ENCODE measurements around the gene GMDS. TPM values are rescaled to one million over a fixed set of nuclear protein-coding genes. Genes with fewer than 3 reads are reported as not detected.

The GMDS gene
- polyA plus RNA-seq, 1 of the 3 experiments (the other 2 are of a cell fraction): 12.3 TPM

DNA sequence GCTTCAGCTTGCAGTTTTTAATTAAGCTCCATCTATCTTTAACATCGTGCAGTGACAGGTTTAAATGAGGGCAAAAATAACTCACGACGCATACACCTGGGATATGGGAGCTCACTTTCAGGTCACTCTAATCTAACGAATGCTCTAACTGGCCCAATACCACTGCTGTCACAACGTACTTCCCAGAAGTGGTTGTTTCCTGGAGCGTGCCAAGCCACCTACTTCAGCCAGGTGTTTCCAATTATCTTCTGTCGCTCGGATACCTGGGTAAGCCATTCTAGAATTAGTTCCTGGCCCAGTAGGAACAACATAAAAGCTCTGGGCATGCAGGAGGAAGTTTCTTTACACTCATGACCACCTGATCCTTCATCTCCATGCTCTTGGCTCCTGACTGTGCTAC, 488.3 kb downstream of the GMDS start:
- DNase-seq: no peak
- no peaks in the 10 kb centered on the region for H3K36me3 ChIP-seq (replicated peaks in 1 of 2; ENCODE audit: control insufficient read depth in 1 of 2, insufficient read depth in 2 of 2, low read length in 1 of 2)
- H2AFZ ChIP-seq (ENCODE audit: low read depth): no peak overlapping the region
- POLR2A ChIA-PET: interaction anchor here (0.8 kb wide), 1 partner anchor 10 kb away, joined by 3 read pairs; no protein-coding TSS in a partner anchor
- no peaks in the 10 kb centered on the region for H3K79me2 ChIP-seq (ENCODE audit: insufficient read depth)
- H3K4me1 ChIP-seq (ENCODE audit: control insufficient read depth in 1 of 2, insufficient read depth in 2 of 2, low read depth in 1 of 2, low read length in 1 of 2): peaks cover 0 to 8% of the 10 kb centered on the region in 2 experiments; a peak in 2 of 4 replicates
- H3K4me3 ChIP-seq (ENCODE audit: low read depth in 2 of 2, low read length in 1 of 2): no peak overlapping the region
- no peaks in the 10 kb centered on the region for H3K9me3 ChIP-seq
- H3K27me3 ChIP-seq (ENCODE audit: insufficient read depth): no peaks in the 10 kb centered on the region
- no peaks in the 10 kb centered on the region for H3F3A ChIP-seq (replicated peaks; ENCODE audit: insufficient read depth)
- no peak overlapping the region for H3K9ac ChIP-seq
- WGBS (ENCODE audit: low lambda C conversion rate): 80% methylated on average over 8 of the region's 8 CpGs
- TF ChIP-seq, protein P1, sequence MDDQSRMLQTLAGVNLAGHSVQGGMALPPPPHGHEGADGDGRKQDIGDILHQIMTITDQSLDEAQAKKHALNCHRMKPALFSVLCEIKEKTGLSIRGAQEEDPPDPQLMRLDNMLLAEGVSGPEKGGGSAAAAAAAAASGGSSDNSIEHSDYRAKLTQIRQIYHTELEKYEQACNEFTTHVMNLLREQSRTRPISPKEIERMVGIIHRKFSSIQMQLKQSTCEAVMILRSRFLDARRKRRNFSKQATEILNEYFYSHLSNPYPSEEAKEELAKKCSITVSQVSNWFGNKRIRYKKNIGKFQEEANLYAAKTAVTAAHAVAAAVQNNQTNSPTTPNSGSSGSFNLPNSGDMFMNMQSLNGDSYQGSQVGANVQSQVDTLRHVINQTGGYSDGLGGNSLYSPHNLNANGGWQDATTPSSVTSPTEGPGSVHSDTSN (IDR thresholded peaks at IDR 0.05): no peak
- TF ChIP-seq FOSL2 (IDR thresholded peaks at IDR 0.05; ENCODE audit: borderline replicate concordance, low read depth) (no peak), TCF12 (IDR thresholded peaks at IDR 0.05) (no peak), CHD2 (IDR thresholded peaks at IDR 0.05; ENCODE audit: low read length, partially characterized antibody) (no peak), MXI1 (IDR thresholded peaks at IDR 0.05; ENCODE audit: low read depth, low read length) (no peak), GABPA (IDR thresholded peaks at IDR 0.05; ENCODE audit: low read depth) (no peak), NFIC (IDR thresholded peaks at IDR 0.05; ENCODE audit: borderline replicate concordance) (no peak), RXRA (IDR thresholded peaks at IDR 0.05; ENCODE audit: borderline replicate concordance, low read depth) (no peak), RFX5 (IDR thresholded peaks at IDR 0.05; ENCODE audit: low read length) (no peak), EP300 (IDR thresholded peaks at IDR 0.05; ENCODE audit: borderline replicate concordance in 1 of 2, low read depth in 1 of 2, low read length in 1 of 2) (no peak)
- TF ChIP-seq, protein P2, sequence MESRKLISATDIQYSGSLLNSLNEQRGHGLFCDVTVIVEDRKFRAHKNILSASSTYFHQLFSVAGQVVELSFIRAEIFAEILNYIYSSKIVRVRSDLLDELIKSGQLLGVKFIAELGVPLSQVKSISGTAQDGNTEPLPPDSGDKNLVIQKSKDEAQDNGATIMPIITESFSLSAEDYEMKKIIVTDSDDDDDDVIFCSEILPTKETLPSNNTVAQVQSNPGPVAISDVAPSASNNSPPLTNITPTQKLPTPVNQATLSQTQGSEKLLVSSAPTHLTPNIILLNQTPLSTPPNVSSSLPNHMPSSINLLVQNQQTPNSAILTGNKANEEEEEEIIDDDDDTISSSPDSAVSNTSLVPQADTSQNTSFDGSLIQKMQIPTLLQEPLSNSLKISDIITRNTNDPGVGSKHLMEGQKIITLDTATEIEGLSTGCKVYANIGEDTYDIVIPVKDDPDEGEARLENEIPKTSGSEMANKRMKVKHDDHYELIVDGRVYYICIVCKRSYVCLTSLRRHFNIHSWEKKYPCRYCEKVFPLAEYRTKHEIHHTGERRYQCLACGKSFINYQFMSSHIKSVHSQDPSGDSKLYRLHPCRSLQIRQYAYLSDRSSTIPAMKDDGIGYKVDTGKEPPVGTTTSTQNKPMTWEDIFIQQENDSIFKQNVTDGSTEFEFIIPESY (IDR thresholded peaks at IDR 0.05; ENCODE audit: borderline replicate concordance, low read depth): no peak
- TF ChIP-seq, protein P3, sequence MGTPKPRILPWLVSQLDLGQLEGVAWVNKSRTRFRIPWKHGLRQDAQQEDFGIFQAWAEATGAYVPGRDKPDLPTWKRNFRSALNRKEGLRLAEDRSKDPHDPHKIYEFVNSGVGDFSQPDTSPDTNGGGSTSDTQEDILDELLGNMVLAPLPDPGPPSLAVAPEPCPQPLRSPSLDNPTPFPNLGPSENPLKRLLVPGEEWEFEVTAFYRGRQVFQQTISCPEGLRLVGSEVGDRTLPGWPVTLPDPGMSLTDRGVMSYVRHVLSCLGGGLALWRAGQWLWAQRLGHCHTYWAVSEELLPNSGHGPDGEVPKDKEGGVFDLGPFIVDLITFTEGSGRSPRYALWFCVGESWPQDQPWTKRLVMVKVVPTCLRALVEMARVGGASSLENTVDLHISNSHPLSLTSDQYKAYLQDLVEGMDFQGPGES (IDR thresholded peaks at IDR 0.05; ENCODE audit: low read depth, low read length): no peak
- TF ChIP-seq, protein P4, sequence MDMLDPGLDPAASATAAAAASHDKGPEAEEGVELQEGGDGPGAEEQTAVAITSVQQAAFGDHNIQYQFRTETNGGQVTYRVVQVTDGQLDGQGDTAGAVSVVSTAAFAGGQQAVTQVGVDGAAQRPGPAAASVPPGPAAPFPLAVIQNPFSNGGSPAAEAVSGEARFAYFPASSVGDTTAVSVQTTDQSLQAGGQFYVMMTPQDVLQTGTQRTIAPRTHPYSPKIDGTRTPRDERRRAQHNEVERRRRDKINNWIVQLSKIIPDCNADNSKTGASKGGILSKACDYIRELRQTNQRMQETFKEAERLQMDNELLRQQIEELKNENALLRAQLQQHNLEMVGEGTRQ (IDR thresholded peaks at IDR 0.05; ENCODE audit: borderline replicate concordance, low read depth, low read length): no peak
- H3K27ac ChIP-seq (ENCODE audit: low read depth in 2 of 2, low read length in 1 of 2): no peak overlapping the region
- no peaks in the 10 kb centered on the region for H4K20me1 ChIP-seq (ENCODE audit: insufficient read depth)
- no peaks in the 10 kb centered on the region for H3K9me2 ChIP-seq
- CTCF ChIA-PET: interaction anchor here (1.0 kb wide), 1 partner anchor 15 kb away, joined by 3 read pairs; no protein-coding TSS in a partner anchor
- H3K4me2 ChIP-seq: no peak overlapping the region

All from SK-N-SH (cell line).